HEK293 (cell line): ENCODE results near the gene ZP4.

ENCODE experiments used
- CTCF ChIA-PET: fragments of 350-600 bp; formaldehyde crosslinking; extraction: SDS; loops from one replicate; lab custom pipeline; 2021; ENCODE audit warnings: antibody characterized with exemption; lab: Yijun Ruan, JAX
- POLR2A ChIA-PET: fragments of 300-600 bp; formaldehyde crosslinking; extraction: SDS; loops from one replicate; lab custom pipeline; 2020; ENCODE audit warnings: antibody characterized with exemption, inconsistent platforms; lab: Yijun Ruan, JAX
- H3K27ac ChIP-seq: fragments of 200-500 bp; sonication (Bioruptor generic); 2 replicates; pipeline ENCODE4 v1.5.1; 2014; ENCODE audit warnings: low read depth, low read length, control low read depth, inconsistent platforms; ENCODE audit errors: extremely low read depth
- H3K36me3 ChIP-seq, 2 experiments: fragments of 200-500 bp in 1 of 2; sonication (Bioruptor generic) in 1 of 2; 1 replicate in 1 of 2; 2 replicates in 1 of 2; pipeline ENCODE4 v1.5.1; 2014 to 2017; ENCODE audit warnings: inconsistent platforms in 2 of 2, low read length in 2 of 2; ENCODE audit not compliant: control insufficient read depth in 2 of 2, insufficient read depth in 1 of 2
- H3K4me1 ChIP-seq: fragments of 200-500 bp; sonication (Bioruptor generic); 2 replicates; pipeline ENCODE4 v1.5.1; 2014; ENCODE audit warnings: mild to moderate bottlenecking, low read length, inconsistent platforms; ENCODE audit not compliant: control insufficient read depth, insufficient read depth
- H3K4me3 ChIP-seq: 2 replicates; pipeline ENCODE4 v1.5.1; 2011; ENCODE audit warnings: low read depth, mild to moderate bottlenecking, control low read depth, low read length, moderate library complexity
- H3K9me3 ChIP-seq: fragments of 200-500 bp; sonication (Bioruptor generic); 2 replicates; pipeline ENCODE4 v1.5.1; 2014; ENCODE audit warnings: low read depth, low read length, inconsistent platforms; ENCODE audit not compliant: control insufficient read depth, insufficient read depth
- GFI1B ChIP-seq: fragments of 450-650 bp; formaldehyde crosslinking; IDR thresholded peaks from 2 replicates; pipeline ENCODE4 v1.5.1; 2016; ENCODE audit warnings: missing biosample characterization, missing genetic modification characterization
- GLIS2 ChIP-seq: fragments of 450-650 bp; formaldehyde crosslinking; IDR thresholded peaks from 2 replicates; pipeline ENCODE4 v1.5.1; 2016; ENCODE audit warnings: missing biosample characterization, missing genetic modification characterization
- MEIS1 ChIP-seq: sonication (generic); formaldehyde crosslinking; IDR thresholded peaks from 2 replicates; pipeline ENCODE4 v1.8.1; 2022; ENCODE audit warnings: missing genetic modification reagents, mild to moderate bottlenecking, borderline replicate concordance
- PRDM2 ChIP-seq: fragments of 450-650 bp; formaldehyde crosslinking; IDR thresholded peaks from 2 replicates; pipeline ENCODE4 v1.5.1; 2016; ENCODE audit warnings: missing biosample characterization, missing genetic modification characterization, borderline replicate concordance
- PRDM4 ChIP-seq: fragments of 450-650 bp; formaldehyde crosslinking; IDR thresholded peaks from 2 replicates; pipeline ENCODE4 v1.5.1; 2017; ENCODE audit warnings: missing biosample characterization, missing genetic modification characterization
- RBAK ChIP-seq: fragments of 450-650 bp; formaldehyde crosslinking; IDR thresholded peaks from 2 replicates; pipeline ENCODE4 v1.5.1; 2016; ENCODE audit warnings: missing biosample characterization, missing genetic modification characterization
- SP3 ChIP-seq: fragments of 450-650 bp; formaldehyde crosslinking; IDR thresholded peaks from 2 replicates; pipeline ENCODE4 v1.5.1; 2016; ENCODE audit warnings: missing biosample characterization, missing genetic modification characterization
- TSHZ1 ChIP-seq: fragments of 450-650 bp; formaldehyde crosslinking; IDR thresholded peaks from 2 replicates; pipeline ENCODE4 v1.5.1; 2016; ENCODE audit warnings: missing biosample characterization, missing genetic modification characterization, borderline replicate concordance
- ZBTB48 ChIP-seq: fragments of 450-650 bp; formaldehyde crosslinking; IDR thresholded peaks from 2 replicates; pipeline ENCODE4 v1.5.1; 2016; ENCODE audit warnings: missing biosample characterization, missing genetic modification characterization
- ZBTB6 ChIP-seq: fragments of 450-650 bp; formaldehyde crosslinking; IDR thresholded peaks from 2 replicates; pipeline ENCODE4 v1.5.1; 2017; ENCODE audit warnings: missing biosample characterization, missing genetic modification characterization
- ZFHX2 ChIP-seq: fragments of 450-650 bp; formaldehyde crosslinking; conservative IDR thresholded peaks from 2 replicates; pipeline ENCODE4 v1.5.1; 2016; ENCODE audit warnings: missing biosample characterization, missing genetic modification characterization
- ZFP37 ChIP-seq: fragments of 450-650 bp; formaldehyde crosslinking; IDR thresholded peaks from 2 replicates; pipeline ENCODE4 v1.5.1; 2016; ENCODE audit warnings: missing biosample characterization, missing genetic modification characterization
- ZNF112 ChIP-seq: fragments of 450-650 bp; formaldehyde crosslinking; IDR thresholded peaks from 2 replicates; pipeline ENCODE4 v1.5.0; 2017; ENCODE audit warnings: missing biosample characterization, missing genetic modification characterization
- ZNF19 ChIP-seq: fragments of 450-650 bp; formaldehyde crosslinking; IDR thresholded peaks from 2 replicates; pipeline ENCODE4; 2016; ENCODE audit warnings: missing biosample characterization, missing genetic modification characterization, low read depth
- ZNF221 ChIP-seq: fragments of 450-650 bp; formaldehyde crosslinking; IDR thresholded peaks from 2 replicates; pipeline ENCODE4 v1.5.1; 2017; ENCODE audit warnings: missing biosample characterization, missing genetic modification characterization, borderline replicate concordance
- ZNF530 ChIP-seq: fragments of 450-650 bp; formaldehyde crosslinking; IDR thresholded peaks from 2 replicates; pipeline ENCODE4 v1.5.1; 2016; ENCODE audit warnings: low read depth, missing biosample characterization, missing genetic modification characterization
- ZNF580 ChIP-seq: fragments of 450-650 bp; formaldehyde crosslinking; IDR thresholded peaks from 2 replicates; pipeline ENCODE4 v1.5.1; 2016; ENCODE audit warnings: missing biosample characterization, missing genetic modification characterization
- ZNF600 ChIP-seq: fragments of 450-650 bp; formaldehyde crosslinking; IDR thresholded peaks from 2 replicates; pipeline ENCODE4 v1.5.1; 2016; ENCODE audit warnings: missing biosample characterization, missing genetic modification characterization
- ZSCAN18 ChIP-seq: fragments of 450-650 bp; formaldehyde crosslinking; IDR thresholded peaks from 2 replicates; pipeline ENCODE4 v1.5.1; 2016; ENCODE audit warnings: missing biosample characterization, missing genetic modification characterization

The ZP4 gene

GRCh38 chr1:237932816-237933215 is 42.1 kb upstream of the ZP4 start:
- no peak overlapping the region for H3K27ac ChIP-seq
- CTCF ChIA-PET = interaction anchor here (0.6 to 1.4 kb wide), 3 partner anchors 13 to 712 kb away, joined by 3 to 5 read pairs (median 3); no protein-coding TSS in a partner anchor
- no peak overlapping the region for H3K4me3 ChIP-seq
- POLR2A ChIA-PET = no interaction called here
- no peaks in the 10 kb centered on the region for H3K36me3 ChIP-seq
- TF ChIP-seq ZBTB48 (tag by site-specific recombination) (no peak), RBAK (tag by site-specific recombination) (no peak), ZSCAN18 (tag by site-specific recombination) (no peak)
- H3K4me1 ChIP-seq = no peaks in the 10 kb centered on the region
- no peaks in the 10 kb centered on the region for H3K9me3 ChIP-seq

GRCh38 chr1:237931581-237931980 is 40.9 kb upstream of the ZP4 start:
- Histone ChIP-seq H3K4me1 (no peaks in the 10 kb centered on the region), H3K36me3 (no peaks in the 10 kb centered on the region), H3K9me3 (no peaks in the 10 kb centered on the region), H3K27ac (no peak overlapping the region), H3K4me3 (no peak overlapping the region)
- POLR2A ChIA-PET = no interaction called here
- CTCF ChIA-PET = interaction anchor here (0.8 to 1.4 kb wide), 2 partner anchors 30 to 67 kb away, joined by 3 read pairs; no protein-coding TSS in a partner anchor
- no peak for TF ChIP-seq ZNF600 (tag by site-specific recombination)
- no peak for TF ChIP-seq ZNF221
- no peak for TF ChIP-seq ZNF112
- TF ChIP-seq GFI1B (tag by site-specific recombination) = no peak
- no peak for TF ChIP-seq ZFP37
- no peak for TF ChIP-seq GLIS2 (tag by site-specific recombination)
- TF ChIP-seq ZNF19 (tag by site-specific recombination) = no peak
- TF ChIP-seq ZFHX2 (tag by site-specific recombination) = no peak
- TF ChIP-seq SP3 (tag by site-specific recombination) = no peak
- no peak for TF ChIP-seq MEIS1 (CRISPR knock-in tag)
- TF ChIP-seq TSHZ1 (tag by site-specific recombination) = no peak
- no peak for TF ChIP-seq ZNF530 (tag by site-specific recombination)
- TF ChIP-seq ZNF580 (tag by site-specific recombination) = no peak
- no peak for TF ChIP-seq PRDM2 (tag by site-specific recombination)
- TF ChIP-seq PRDM4 (tag by site-specific recombination) = no peak
- TF ChIP-seq ZBTB6 (tag by site-specific recombination) = no peak
